K562 (cell line): Measurements from ENCODE around the gene ZNHIT6. TPM values are rescaled to one million over a fixed set of nuclear protein-coding genes. Genes with fewer than 3 reads are reported as not detected.

Source experiments
- ATAC-seq: fragments of 200-7000 bp; cut with Tn5 transposase; 3 replicates; pipeline ENCODE4 v1.9.1; 2020; ENCODE audit warnings: moderate library complexity
- BruUV-seq: library from RNA; stranded (reverse); fragments of 400-500 nt; replicated peaks from 2 replicates; lab custom pipeline; 2021; lab: Mats Ljungman, UMichigan
- CTCF ChIA-PET: fragments of 300-600 bp; formaldehyde crosslinking; extraction: SDS; loops from one replicate; lab custom pipeline; 2021; ENCODE audit warnings: low intra/inter-chr PET ratio; lab: Yijun Ruan, JAX
- POLR2A ChIA-PET: fragments of 300-600, 350-650 bp; sonication (Branson Sonifier 250); formaldehyde crosslinking; extraction: SDS; loops from one replicate; lab custom pipeline; 2021; ENCODE audit warnings: antibody characterized with exemption, inconsistent platforms; lab: Yijun Ruan, JAX
- DNase-seq, 4 experiments: peaks; one replicate each; pipeline versions ENCODE4 v3.0.0 to v3.0.0-alpha.2; 2011 to 2018; ENCODE audit warnings: low spot score in 3 of 4, mixed read lengths in 3 of 4; ENCODE audit errors: extremely low read depth in 1 of 4
- FAIRE-seq: peaks from 2 replicates; lab custom pipeline; 2011; peaks lifted over from hg19 to GRCh38; lab: Jason Lieb, UNC
- H2AFZ ChIP-seq: 2 replicates; pipeline ENCODE4 v1.6.0; 2011; ENCODE audit warnings: low read depth, low read length, control low read depth, inconsistent platforms
- H3K27ac ChIP-seq: fragments of 200-600 bp; 3 replicates; pipeline ENCODE4 v1.8.0; 2011; ENCODE audit warnings: low read depth, mild to moderate bottlenecking, control low read depth, inconsistent platforms, low read length, moderate library complexity, mixed read lengths; ENCODE audit errors: extremely low read depth
- H3K27me3 ChIP-seq, 2 experiments: fragments of 300-600 bp in 1 of 2; 2 replicates in 1 of 2; 3 replicates in 1 of 2; pipeline versions ENCODE4 v1.6.0 to v1.8.0; 2011; ENCODE audit warnings: inconsistent platforms in 2 of 2, low read length in 2 of 2, mild to moderate bottlenecking in 1 of 2, mixed read lengths in 1 of 2, moderate library complexity in 1 of 2; ENCODE audit not compliant: control insufficient read depth in 2 of 2, insufficient read depth in 2 of 2
- H3K36me3 ChIP-seq: fragments of 300-600 bp; 3 replicates; pipeline ENCODE4 v1.8.0; 2011; ENCODE audit warnings: mild to moderate bottlenecking, low read length, inconsistent platforms; ENCODE audit not compliant: control insufficient read depth, insufficient read depth
- H3K4me1 ChIP-seq, 2 experiments: fragments of 200-600 bp in 1 of 2; replicated peaks in 1 of 2; 2 replicates in 1 of 2; 3 replicates in 1 of 2; pipeline versions ENCODE4 v1.5.1 to v1.8.0; 2011; ENCODE audit warnings: inconsistent platforms in 2 of 2, low read length in 2 of 2, mild to moderate bottlenecking in 1 of 2, mixed read lengths in 1 of 2, moderate library complexity in 1 of 2; ENCODE audit not compliant: control insufficient read depth in 2 of 2, insufficient read depth in 2 of 2
- H3K4me2 ChIP-seq: 2 replicates; pipeline ENCODE4 v1.6.1; 2011; ENCODE audit warnings: low read length, control low read depth, inconsistent platforms, mixed read lengths; ENCODE audit not compliant: insufficient read depth
- H3K4me3 ChIP-seq: fragments of 200-600 bp; sonication (generic), shearing (Covaris generic); 2 replicates; pipeline ENCODE4 v1.5.1; 2016; ENCODE audit warnings: control low read depth, inconsistent platforms
- H3K79me2 ChIP-seq: fragments of 200-600 bp; 3 replicates; pipeline ENCODE4 v1.8.0; 2011; ENCODE audit warnings: low read length, inconsistent platforms; ENCODE audit not compliant: control insufficient read depth, insufficient read depth
- H3K9ac ChIP-seq, 2 experiments: 2 replicates each; pipeline versions ENCODE4 v1.6.0 to v1.6.1; 2011; ENCODE audit warnings: low read depth in 2 of 2, low read length in 2 of 2, control low read depth in 1 of 2, inconsistent platforms in 1 of 2, mild to moderate bottlenecking in 1 of 2, mixed read lengths in 1 of 2; ENCODE audit not compliant: insufficient read depth in 1 of 2
- H3K9me1 ChIP-seq: one replicate; pipeline ENCODE4 v1.6.0; 2011; ENCODE audit warnings: inconsistent platforms, mild to moderate bottlenecking, low read length, moderate library complexity; ENCODE audit not compliant: control insufficient read depth, insufficient read depth
- H3K9me3 ChIP-seq: replicated peaks from 2 replicates; pipeline ENCODE4 v1.5.1; 2011; ENCODE audit warnings: low read depth, low read length, inconsistent platforms; ENCODE audit not compliant: control insufficient read depth, insufficient read depth
- H4K20me1 ChIP-seq: replicated peaks from 2 replicates; pipeline ENCODE4 v1.6.1; 2011; ENCODE audit warnings: low read length, inconsistent platforms, mixed read lengths; ENCODE audit not compliant: control insufficient read depth, insufficient read depth
- CBFA2T2 ChIP-seq: fragments of 450-650 bp; conservative IDR thresholded peaks from 2 replicates; pipeline ENCODE4 v1.6.1; 2017; ENCODE audit warnings: mild to moderate bottlenecking
- CHD4 ChIP-seq: fragments of 200-600 bp; sonication (generic); IDR thresholded peaks from 3 replicates; pipeline ENCODE4 v1.6.1; 2012; ENCODE audit warnings: low read depth, mild to moderate bottlenecking, mixed read lengths, low read length, inconsistent platforms; ENCODE audit not compliant: insufficient read depth, insufficient replicate concordance, poor library complexity, severe bottlenecking
- SIX5 ChIP-seq, 2 experiments: IDR thresholded peaks; 2 replicates each; pipeline ENCODE4 v1.6.1; 2011; ENCODE audit warnings: low read length in 2 of 2, borderline replicate concordance in 1 of 2, low read depth in 1 of 2, mild to moderate bottlenecking in 1 of 2, moderate library complexity in 1 of 2; ENCODE audit not compliant: insufficient read depth in 1 of 2
- SNIP1 ChIP-seq: fragments of 450-650 bp; IDR thresholded peaks from 2 replicates; pipeline ENCODE4 v1.7.1; 2017; ENCODE audit warnings: low read depth, mild to moderate bottlenecking
- U2AF2 ChIP-seq: fragments of 200-400 bp; formaldehyde crosslinking; optimal IDR thresholded peaks from 2 replicates; pipeline ENCODE3; 2017; ENCODE audit warnings: low read depth, mild to moderate bottlenecking, low read length
- ZBTB1 ChIP-seq: sonication (generic); formaldehyde crosslinking; IDR thresholded peaks from 2 replicates; pipeline ENCODE4 v1.8.1; 2023; ENCODE audit warnings: missing genetic modification reagents, low read depth, mild to moderate bottlenecking, borderline replicate concordance
- ZNF184 ChIP-seq: sonication (generic); formaldehyde crosslinking; IDR thresholded peaks from 2 replicates; pipeline ENCODE4 v1.5.0; 2020; ENCODE audit warnings: missing genetic modification reagents
- ZNF197 ChIP-seq: fragments of 200-800 bp; sonication (Bioruptor generic); IDR thresholded peaks from 2 replicates; pipeline ENCODE4 v1.6.1; 2016; ENCODE audit warnings: low read depth, missing genetic modification characterization, missing compliant biosample characterization
- ZNF23 ChIP-seq: fragments of 250-450 bp; sonication (Bioruptor Pico); IDR thresholded peaks from 2 replicates; pipeline ENCODE4 v1.4.0; 2020; ENCODE audit warnings: mild to moderate bottlenecking
- ZNF445 ChIP-seq: fragments of 250-450 bp; sonication (Bioruptor Pico); IDR thresholded peaks from 2 replicates; pipeline ENCODE4 v1.4.0; 2020; ENCODE audit warnings: low read depth, mild to moderate bottlenecking, moderate library complexity
- ZZZ3 ChIP-seq: fragments of 450-650 bp; IDR thresholded peaks from 2 replicates; pipeline ENCODE4 v1.6.1; 2016; ENCODE audit warnings: antibody characterized with exemption, mild to moderate bottlenecking, moderate library complexity
- WGBS: fragments of 100-300 bp; shearing (Covaris generic); methylation state at CpG from one replicate; pipeline ENCODE4 v1.1.6; 2016; ENCODE audit warnings: low coverage, mixed read lengths; ENCODE audit not compliant: insufficient coverage; ENCODE audit errors: missing lambda C conversion rate; 5-methylcytosine and 5-hydroxymethylcytosine counted together
- in situ Hi-C: fragments of 300-500 bp; cut with MboI; formaldehyde crosslinking; loops from 4 replicates; pipeline ENCODE4 v1.15.0; 2018; ENCODE audit warnings: inconsistent platforms, mixed read lengths
- intact Hi-C: fragments of 100-400 bp; cut with micrococcal nuclease; formaldehyde crosslinking; loops from 2 replicates; pipeline ENCODE4 v1.14.2; 2022
- polyA plus RNA-seq, 8 experiments: library from polyadenylated mRNA; depleted of rRNA in 4 of 8; stranded (reverse) in 5 of 8; unstranded in 3 of 8; fragments of >200 nt; fragmentation: Nextera tagmentation in 2 of 8; fragmentation: Illumina TruSeq in 1 of 8; extraction: Ambion mirVana in 2 of 8; extraction: Trizol in 1 of 8; gene quantifications; 2 replicates each; pipeline versions ENCODE4 v1.2.1 to v1.2.3, GENCODE V29; 2011 to 2014; ENCODE audit warnings: inconsistent platforms in 1 of 8, missing spikeins in 1 of 8
- total RNA-seq, 7 experiments: library from RNA; depleted of rRNA in 6 of 7; stranded (reverse); fragments of >200 nt in 6 of 7; fragmentation: Illumina TruSeq in 2 of 7; extraction: Trizol in 2 of 7; gene quantifications; 2 replicates each; pipeline versions ENCODE4 v1.2.1 to v1.2.3, GENCODE V29; 2011 to 2021; ENCODE audit warnings: low replicate concordance in 1 of 7
- TF ChIP-seq, protein P1 (sequence below): fragments of 250-450 bp; sonication (Bioruptor Pico); IDR thresholded peaks from 2 replicates; pipeline ENCODE4 v1.5.0; 2021
- TF ChIP-seq, protein P2 (sequence below), 2 experiments: IDR thresholded peaks; 2 replicates each; pipeline ENCODE4 v1.6.1; 2012; ENCODE audit warnings: improper control_type of control experiment in 2 of 2, low read depth in 2 of 2, low read length in 2 of 2, borderline replicate concordance in 1 of 2

Gene ZNHIT6
- total and polyA plus RNA-seq, 9 of the 15 experiments (the other 6 are each of a cell fraction or from before 2014, with no cell fraction given), result 15.4 to 37.6 (median 21.7) TPM

DNA sequence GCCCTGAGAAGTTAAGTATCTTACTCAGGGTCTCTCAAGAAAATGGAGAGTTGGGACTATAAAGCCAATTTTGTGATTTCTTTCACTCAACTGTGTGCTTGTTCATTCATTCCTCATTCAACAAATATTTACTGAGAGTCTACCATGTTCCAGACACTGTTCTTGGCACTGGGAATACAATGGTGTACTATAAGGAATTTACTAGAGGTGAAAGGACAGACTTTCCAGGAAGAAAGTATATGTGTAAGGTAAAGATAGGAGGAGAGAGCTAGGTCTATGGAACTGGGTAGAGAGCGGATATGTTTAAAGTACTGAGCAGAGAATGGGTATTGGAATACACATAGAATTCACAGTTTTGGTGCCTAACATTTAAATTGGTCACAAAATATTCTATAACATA lies 42.3 kb downstream of the ZNHIT6 start:
- no peaks in the 10 kb centered on the region for H3K79me2 ChIP-seq
- POLR2A ChIA-PET, result no interaction called here
- no peaks in the 10 kb centered on the region for H3K27me3 ChIP-seq
- WGBS, result 100% methylated on average over 1 of the region's 1 CpG
- no peaks in the 10 kb centered on the region for H4K20me1 ChIP-seq
- intact Hi-C loops, result no loop called here
- no peak for ATAC-seq
- no TSS peak for BruUV-seq
- no peaks in the 10 kb centered on the region for H3K4me1 ChIP-seq
- TF ChIP-seq CHD4, result no peak
- no peak for TF ChIP-seq ZNF23 (CRISPR knock-in tag)
- TF ChIP-seq, all 486 proteins: peak for 0
- Histone ChIP-seq H3K9ac (no peak overlapping the region), H3K9me3 (no peaks in the 10 kb centered on the region), H3K27ac (no peak overlapping the region), H2AFZ (no peak overlapping the region), H3K4me2 (no peak overlapping the region), H3K36me3 (peaks cover 51% of the 10 kb centered on the region), H3K9me1 (no peaks in the 10 kb centered on the region), H3K4me3 (no peak overlapping the region)
- in situ Hi-C loops, result no loop called here
- DNase-seq, result no peak
- CTCF ChIA-PET, result interaction anchor here (0.6 kb wide), 1 partner anchor 30 kb away, joined by 3 read pairs; no protein-coding TSS in a partner anchor
- no peak for FAIRE-seq

DNA sequence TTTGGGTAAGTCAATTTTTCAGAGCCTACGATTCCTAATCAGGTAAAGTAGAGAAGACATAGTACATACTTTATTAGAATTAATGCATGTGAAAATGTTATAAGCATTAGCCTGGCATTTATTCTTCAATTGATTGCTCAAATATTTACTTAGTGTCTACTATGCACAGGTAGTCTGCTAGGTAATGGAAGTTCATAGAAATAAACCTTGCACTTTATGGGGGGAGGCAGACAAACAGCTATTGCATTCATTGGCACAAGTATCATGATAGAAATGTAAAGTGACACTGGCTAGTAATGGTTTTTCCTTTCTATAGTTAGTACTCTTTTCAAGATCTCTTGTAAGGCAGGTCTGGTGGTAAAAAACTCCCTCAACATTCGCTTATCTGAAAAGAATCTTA lies 44.9 kb downstream of the ZNHIT6 start:
- no peak for ATAC-seq
- Histone ChIP-seq H3K4me1 (no peaks in the 10 kb centered on the region), H3K36me3 (peaks cover 48% of the 10 kb centered on the region), H3K9me3 (no peaks in the 10 kb centered on the region), H4K20me1 (no peaks in the 10 kb centered on the region), H3K79me2 (no peaks in the 10 kb centered on the region), H3K9ac (no peak overlapping the region), H3K4me3 (no peak overlapping the region), H3K27me3 (no peaks in the 10 kb centered on the region), H3K27ac (no peak overlapping the region), H3K4me2 (no peak overlapping the region), H2AFZ (no peak overlapping the region), H3K9me1 (no peaks in the 10 kb centered on the region)
- WGBS, result 90% methylated on average over 2 of the region's 2 CpGs
- DNase-seq, result no peak
- in situ Hi-C loops, result no loop called here
- POLR2A ChIA-PET, result interaction anchor here (0.6 to 1.3 kb wide), 2 partner anchors 12 to 98 kb away, joined by 3 read pairs; no protein-coding TSS in a partner anchor
- intact Hi-C loops, result no loop called here
- CTCF ChIA-PET, result no interaction called here
- BruUV-seq, result no TSS peak
- FAIRE-seq, result no peak
- TF ChIP-seq ZNF445 (no peak), ZNF197 (CRISPR knock-in tag) (no peak), ZZZ3 (no peak), U2AF2 (no peak), ZNF184 (CRISPR knock-in tag) (no peak), SIX5 (IDR thresholded peaks at IDR 0.05; ENCODE audit: borderline replicate concordance in 1 of 2, insufficient read depth in 1 of 2, low read depth in 1 of 2, low read length in 2 of 2) (no peak), CBFA2T2 (no peak), ZBTB1 (CRISPR knock-in tag) (no peak), SNIP1 (no peak)
- TF ChIP-seq, protein P1, sequence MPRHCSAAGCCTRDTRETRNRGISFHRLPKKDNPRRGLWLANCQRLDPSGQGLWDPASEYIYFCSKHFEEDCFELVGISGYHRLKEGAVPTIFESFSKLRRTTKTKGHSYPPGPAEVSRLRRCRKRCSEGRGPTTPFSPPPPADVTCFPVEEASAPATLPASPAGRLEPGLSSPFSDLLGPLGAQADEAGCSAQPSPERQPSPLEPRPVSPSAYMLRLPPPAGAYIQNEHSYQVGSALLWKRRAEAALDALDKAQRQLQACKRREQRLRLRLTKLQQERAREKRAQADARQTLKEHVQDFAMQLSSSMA (CRISPR knock-in tag), result no peak
- TF ChIP-seq, protein P2, sequence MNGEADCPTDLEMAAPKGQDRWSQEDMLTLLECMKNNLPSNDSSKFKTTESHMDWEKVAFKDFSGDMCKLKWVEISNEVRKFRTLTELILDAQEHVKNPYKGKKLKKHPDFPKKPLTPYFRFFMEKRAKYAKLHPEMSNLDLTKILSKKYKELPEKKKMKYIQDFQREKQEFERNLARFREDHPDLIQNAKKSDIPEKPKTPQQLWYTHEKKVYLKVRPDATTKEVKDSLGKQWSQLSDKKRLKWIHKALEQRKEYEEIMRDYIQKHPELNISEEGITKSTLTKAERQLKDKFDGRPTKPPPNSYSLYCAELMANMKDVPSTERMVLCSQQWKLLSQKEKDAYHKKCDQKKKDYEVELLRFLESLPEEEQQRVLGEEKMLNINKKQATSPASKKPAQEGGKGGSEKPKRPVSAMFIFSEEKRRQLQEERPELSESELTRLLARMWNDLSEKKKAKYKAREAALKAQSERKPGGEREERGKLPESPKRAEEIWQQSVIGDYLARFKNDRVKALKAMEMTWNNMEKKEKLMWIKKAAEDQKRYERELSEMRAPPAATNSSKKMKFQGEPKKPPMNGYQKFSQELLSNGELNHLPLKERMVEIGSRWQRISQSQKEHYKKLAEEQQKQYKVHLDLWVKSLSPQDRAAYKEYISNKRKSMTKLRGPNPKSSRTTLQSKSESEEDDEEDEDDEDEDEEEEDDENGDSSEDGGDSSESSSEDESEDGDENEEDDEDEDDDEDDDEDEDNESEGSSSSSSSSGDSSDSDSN (IDR thresholded peaks at IDR 0.05; ENCODE audit: borderline replicate concordance in 1 of 2, low read depth in 2 of 2, low read length in 2 of 2), result no peak
